NCI-H128 (cell line): ENCODE data around the gene TNS3.
A peak's percentile ranks its signal among the peaks of the same experiment; 100 is the strongest.

ENCODE experiments used
- DNase-seq: peaks from one replicate; lab custom pipeline; 2025; ENCODE audit not compliant: unreplicated experiment; lab: John Stamatoyannopoulos, UW

TNS3 gene

GRCh38 chr7:47526466-47526865, 55.4 kb downstream of the TNS3 start:
- DNase-seq = no peak

- no peak for DNase-seq
These were observed 56.8 kb downstream of the TNS3 start for GRCh38 chr7:47525066-47525623.

GRCh38 chr7:47523401-47523800, 58.5 kb downstream of the TNS3 start:
- DNase-seq = no peak

- DNase-seq = no peak
These were observed 59.9 kb downstream of the TNS3 start for GRCh38 chr7:47521816-47522561.

GRCh38 chr7:47521011-47521795, 60.7 kb downstream of the TNS3 start:
- DNase-seq = no peak

GRCh38 chr7:47520406-47520805, 61.5 kb downstream of the TNS3 start:
- no peak for DNase-seq

GRCh38 chr7:47518827-47519226, 63.1 kb downstream of the TNS3 start:
- DNase-seq = no peak

- DNase-seq = no peak
These were observed 64.0 kb downstream of the TNS3 start for GRCh38 chr7:47517821-47518480.

- peak; percentile 11 for DNase-seq
These were observed 64.8 kb downstream of the TNS3 start for GRCh38 chr7:47516985-47517600.

- no peak for DNase-seq
These were observed 65.5 kb downstream of the TNS3 start for GRCh38 chr7:47516386-47516785.

GRCh38 chr7:47515305-47515834, 66.5 kb downstream of the TNS3 start:
- no peak for DNase-seq

- no peak for DNase-seq
These were observed 67.1 kb downstream of the TNS3 start for GRCh38 chr7:47514818-47515217.

- no peak for DNase-seq
These were observed 67.5 kb downstream of the TNS3 start for GRCh38 chr7:47514367-47514766.

GRCh38 chr7:47513741-47514241, 68.1 kb downstream of the TNS3 start:
- no peak for DNase-seq

- no peak for DNase-seq
These were observed 69.3 kb downstream of the TNS3 start for GRCh38 chr7:47512481-47513176.

- DNase-seq = no peak
These were observed 70.1 kb downstream of the TNS3 start for GRCh38 chr7:47511699-47512370.

- DNase-seq = no peak
These were observed 71.1 kb downstream of the TNS3 start for GRCh38 chr7:47510786-47511185.

- no peak for DNase-seq
These were observed 71.7 kb downstream of the TNS3 start for GRCh38 chr7:47510192-47510591.

- no peak for DNase-seq
These were observed 72.3 kb downstream of the TNS3 start for GRCh38 chr7:47509571-47509970.
